Measurements from ENCODE around the gene ATXN7L1.
"Not testable (repeated sequence)": the region's sequence is repeated elsewhere in the genome, so short reads cannot be mapped to it uniquely, and the experiment has no call there.

Gene ATXN7L1

DNA sequence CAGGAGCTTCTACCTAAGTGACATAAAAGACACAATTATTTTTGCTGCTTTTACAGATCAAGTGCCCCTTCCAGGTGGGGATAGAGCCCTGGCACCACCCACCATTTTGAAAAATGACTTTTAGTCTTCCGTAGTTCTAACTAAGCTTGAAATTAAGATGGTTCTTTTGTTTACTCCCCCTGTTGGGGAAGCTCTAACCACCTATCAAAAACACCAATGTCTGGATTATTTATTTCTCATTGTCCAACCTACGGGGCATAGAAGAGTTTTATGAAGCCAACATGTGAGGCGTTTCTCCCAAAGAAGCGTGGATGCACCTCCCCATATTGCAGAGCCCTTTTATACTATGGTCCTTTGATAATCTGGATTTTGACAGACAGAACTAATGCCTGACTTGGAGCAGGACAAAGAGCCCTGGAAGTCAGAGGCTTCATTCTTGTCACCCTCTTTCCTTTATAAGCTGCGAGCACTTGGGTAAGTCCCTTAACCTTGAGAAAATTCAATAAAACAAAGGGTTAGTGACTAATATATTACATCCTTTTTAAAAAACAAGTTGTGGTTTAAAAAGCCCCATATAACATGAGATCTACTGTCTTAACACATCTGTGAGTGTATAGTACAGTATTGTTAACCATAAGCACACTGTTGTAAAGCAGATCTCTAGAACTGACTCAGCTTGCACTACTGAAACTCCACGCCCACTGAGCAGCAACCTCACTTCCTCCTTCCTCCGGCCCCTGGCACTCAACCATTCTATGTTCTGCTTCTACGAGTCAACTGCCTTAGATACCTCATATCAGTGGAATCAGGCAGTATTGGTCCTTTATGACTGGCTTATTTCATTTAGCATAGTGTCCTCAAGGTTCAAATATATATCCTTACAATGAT, 67.5 kb downstream of the ATXN7L1 start:
- intact Hi-C loops (cut with DNase I), result no loop called here
- no peak for DNase-seq

DNA sequence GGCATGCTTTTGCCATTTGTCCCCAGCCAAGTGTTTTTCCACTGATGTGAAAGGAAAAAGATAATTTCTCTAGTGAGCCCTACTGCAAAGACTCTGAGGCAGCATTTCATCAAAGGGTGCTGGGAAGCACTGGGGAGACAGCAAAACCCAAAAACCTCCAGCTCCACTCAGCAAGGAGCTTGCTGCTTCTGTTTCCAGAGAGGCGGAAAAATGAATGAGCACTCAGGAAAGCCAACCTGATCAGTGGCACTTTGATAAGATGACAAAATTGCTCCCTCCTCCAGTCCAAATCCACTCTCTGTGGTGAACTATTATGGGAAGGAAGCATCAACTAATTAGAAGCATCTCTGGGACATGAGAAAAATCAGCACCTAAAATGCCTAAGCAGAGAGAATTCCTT, 68.2 kb downstream of the ATXN7L1 start:
- DNase-seq, result no peak
- intact Hi-C loops (cut with DNase I), result no loop called here

DNA sequence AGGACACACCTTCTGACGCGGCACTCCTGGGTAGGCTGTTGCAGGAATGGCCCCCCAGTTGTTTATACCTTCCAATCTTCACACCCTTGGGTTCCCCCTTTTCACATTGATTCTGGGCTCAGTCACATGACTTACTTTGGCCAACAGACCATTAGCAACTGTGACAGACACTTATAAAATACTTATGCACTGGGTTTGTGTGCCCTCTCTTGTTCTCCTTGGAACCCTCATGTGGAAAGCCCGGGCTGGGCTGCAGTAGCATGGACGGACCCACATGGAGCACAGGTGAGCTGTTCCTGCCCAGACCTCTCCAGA, 69.0 kb downstream of the ATXN7L1 start:
- intact Hi-C loops (cut with DNase I), result no loop called here
- no peak for DNase-seq

DNA sequence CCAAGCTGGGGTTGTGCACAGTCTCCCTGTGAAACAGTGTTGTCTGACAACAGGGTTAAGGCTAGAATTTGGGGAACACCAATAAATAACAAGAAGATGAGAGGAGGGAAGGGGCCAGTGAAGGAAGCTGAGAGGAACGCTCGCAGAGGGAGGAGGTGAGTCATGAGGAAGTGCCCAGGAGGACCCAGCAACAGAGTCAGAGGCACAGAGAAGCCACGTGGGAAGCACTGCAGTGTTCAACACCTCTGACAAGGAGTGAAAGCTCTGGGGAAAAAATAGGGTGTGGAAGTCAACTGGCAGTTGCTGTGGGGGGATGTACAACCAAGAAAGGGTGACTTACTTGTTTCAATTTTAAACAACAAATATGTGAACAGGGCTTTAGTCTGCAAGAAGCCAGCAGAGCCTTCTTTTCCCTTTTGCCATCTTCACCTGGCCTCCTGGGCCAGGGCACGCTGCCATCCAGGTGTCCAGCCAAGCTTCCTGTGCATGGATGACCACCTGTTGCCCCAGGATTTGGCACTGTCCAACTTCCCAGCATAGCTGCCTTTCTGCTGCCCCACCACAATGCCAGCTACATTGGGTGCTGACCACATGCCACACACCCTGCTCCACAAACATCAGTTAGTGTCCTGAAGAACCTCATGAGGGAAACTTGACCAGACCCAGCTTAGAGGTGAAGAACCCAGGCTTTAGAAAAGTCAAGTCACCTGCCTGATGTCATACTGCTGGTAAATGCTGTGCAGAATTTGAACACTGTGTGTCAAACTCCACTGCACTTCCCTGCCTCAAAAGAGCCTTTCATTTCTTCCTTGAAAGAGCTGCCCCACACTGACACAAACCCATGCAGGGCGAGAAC, 69.6 kb downstream of the ATXN7L1 start:
- intact Hi-C loops (cut with DNase I), result no loop called here
- peak in 4 of 10 donors; percentile 28 to 86 (median 58) for DNase-seq

GRCh38 chr7:105805447-105806019, 70.9 kb downstream of the ATXN7L1 start:
- intact Hi-C loops (cut with DNase I), result no loop called here
- DNase-seq, result no peak

DNA sequence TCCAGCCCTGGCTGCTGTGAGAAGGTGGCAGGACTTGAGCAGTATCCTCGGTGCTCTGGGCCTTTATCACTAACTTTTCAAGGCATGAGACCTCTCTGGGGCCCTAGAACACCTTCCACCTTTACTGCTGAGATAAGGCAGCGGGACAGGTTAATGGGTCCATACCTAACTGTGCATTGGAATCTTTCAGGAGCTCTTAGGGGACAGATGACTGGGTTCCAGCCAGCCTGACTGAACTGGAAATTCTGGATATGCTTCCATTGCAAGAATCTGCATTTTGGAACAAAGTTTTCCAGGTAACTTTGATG, 73.0 kb downstream of the ATXN7L1 start:
- no peak for DNase-seq
- intact Hi-C loops (cut with DNase I), result no loop called here

- peak in 1 of 10 donors; percentile 40 for DNase-seq
- intact Hi-C loops (cut with DNase I), result no loop called here
Observed at GRCh38 chr7:105802604-105803428, 73.6 kb downstream of the ATXN7L1 start.

- intact Hi-C loops (cut with DNase I), result no loop called here
- no peak for DNase-seq
Observed at GRCh38 chr7:105800849-105801534, 75.4 kb downstream of the ATXN7L1 start.

DNA sequence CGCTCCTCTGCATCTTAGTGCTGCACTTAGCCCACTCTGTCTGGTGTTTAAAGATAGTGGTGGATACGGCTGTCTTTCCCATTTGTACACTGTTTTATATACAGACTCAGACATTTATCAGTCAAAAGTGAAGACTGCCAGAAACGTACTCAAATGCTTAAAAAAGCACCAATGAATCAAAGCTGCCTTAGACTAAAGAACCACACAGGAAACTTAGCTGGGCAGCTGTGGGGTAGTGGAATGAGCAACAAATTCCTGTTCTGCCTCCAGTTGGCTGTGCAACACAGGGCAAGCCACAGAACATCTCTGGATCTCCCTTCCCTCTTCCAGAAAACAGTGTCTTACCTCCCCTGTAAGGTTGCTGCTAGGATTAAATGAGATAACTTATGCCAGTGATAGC, 76.0 kb downstream of the ATXN7L1 start:
- DNase-seq, result no peak
- intact Hi-C loops (cut with DNase I), result no loop called here

DNA sequence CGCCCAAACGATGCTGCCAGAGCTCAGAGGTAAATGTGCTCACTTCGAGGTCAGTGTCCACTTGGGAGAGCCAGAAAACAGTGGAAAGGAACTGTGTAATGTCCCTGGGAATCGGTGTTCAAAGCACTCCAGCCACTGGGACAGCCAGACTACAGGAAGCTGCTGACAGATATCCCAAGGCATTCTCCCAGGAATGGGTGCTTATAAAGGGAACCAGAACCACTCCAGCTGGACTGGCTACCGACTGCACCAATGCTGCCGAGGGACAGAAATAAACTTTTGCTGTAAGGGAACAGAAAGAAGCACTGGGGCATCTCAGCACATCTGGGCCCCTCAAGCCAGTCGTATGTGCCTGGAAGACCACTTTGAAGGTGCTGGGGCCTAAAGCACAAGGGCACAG, 76.7 kb downstream of the ATXN7L1 start:
- intact Hi-C loops (cut with DNase I), result no loop called here
- no peak for DNase-seq

DNA sequence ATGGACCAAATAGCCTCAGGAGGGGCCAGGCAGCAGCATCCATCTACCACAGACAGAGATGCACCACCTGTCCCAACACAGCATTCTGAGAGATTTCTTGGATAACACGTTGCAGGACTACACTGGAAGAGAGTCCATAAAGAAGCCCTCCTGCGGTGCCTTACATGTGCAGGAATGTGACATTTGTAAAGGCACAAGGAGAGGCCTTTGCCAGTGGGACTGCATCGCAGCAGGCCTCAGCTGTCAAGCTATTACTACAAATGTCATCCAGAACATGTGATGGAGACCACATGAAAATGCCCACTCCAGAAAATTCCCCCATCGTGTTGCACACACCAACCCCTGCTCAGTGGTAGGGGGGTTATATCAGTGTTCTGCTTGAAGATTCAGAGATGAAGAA, 77.4 kb downstream of the ATXN7L1 start:
- intact Hi-C loops (cut with DNase I), result no loop called here
- no peak for DNase-seq

GRCh38 chr7:105797652-105798051, 78.7 kb downstream of the ATXN7L1 start:
- no peak for DNase-seq
- intact Hi-C loops (cut with DNase I), result no loop called here

DNA sequence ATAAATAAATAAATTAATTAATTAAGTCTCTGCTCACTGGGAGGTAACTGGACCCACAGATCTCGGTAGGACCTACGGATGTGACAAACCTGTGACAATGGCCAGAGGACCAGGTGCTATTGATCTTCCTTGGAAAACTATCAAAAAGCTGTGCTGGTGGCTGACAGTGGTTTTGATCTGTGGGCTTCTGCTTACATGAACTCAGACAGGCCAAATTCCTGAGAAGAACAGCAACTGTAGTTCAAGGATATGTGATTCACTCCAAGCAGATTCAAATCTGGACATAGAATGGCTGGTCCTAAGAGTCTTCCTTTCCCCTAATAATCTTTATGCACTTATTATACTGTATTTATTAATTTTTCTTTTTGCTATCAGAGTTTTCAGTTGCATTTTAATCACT, 80.0 kb downstream of the ATXN7L1 start:
- intact Hi-C loops (cut with DNase I), result no loop called here
- no peak for DNase-seq

DNA sequence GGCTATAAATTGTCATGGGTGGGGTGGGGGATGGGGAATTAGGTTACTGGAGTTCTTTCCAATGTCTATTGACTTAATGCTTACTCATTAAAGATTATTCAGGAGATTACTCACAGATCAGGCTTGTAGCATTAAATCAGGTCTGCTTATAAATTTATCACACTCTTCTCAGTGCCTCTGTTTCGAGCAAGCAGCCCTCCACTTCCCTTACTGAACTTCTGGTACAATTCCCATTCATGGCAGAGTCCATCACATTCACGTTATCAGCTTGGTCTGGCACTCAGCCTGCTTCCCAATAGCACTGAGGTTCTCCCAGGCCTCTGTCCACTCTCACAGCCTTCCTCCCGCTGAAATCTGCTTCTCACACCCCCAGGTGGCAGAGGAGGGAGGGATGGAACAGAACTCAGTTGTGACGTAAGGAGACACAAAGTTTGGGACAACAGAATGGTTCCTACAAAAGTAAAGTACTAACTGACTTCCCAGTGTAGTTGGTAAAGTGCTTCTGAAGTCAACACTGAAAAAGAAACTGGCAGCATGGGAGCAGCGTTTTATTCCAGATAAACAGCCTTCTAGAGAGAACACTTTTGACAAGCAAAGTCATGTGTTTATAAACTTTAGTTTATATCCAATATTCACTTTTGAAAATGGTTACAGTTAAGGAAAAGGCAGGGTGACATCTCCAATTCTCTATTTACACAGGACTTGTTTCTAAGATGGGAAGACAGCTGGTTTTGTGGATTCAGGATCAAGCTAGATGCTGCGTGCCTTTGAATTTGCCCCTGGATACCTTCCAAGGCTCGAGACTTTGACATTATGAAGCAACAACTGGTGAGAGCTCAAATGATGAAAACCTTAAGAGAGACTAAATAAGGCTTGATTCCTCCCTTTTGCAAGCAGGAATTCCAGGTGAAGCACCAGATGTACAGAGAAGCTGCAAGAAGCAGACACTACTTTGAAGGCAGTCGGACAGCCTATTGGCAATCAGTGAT, 81.4 kb downstream of the ATXN7L1 start:
- intact Hi-C loops (cut with DNase I), result no loop called here
- no peak for DNase-seq

DNA sequence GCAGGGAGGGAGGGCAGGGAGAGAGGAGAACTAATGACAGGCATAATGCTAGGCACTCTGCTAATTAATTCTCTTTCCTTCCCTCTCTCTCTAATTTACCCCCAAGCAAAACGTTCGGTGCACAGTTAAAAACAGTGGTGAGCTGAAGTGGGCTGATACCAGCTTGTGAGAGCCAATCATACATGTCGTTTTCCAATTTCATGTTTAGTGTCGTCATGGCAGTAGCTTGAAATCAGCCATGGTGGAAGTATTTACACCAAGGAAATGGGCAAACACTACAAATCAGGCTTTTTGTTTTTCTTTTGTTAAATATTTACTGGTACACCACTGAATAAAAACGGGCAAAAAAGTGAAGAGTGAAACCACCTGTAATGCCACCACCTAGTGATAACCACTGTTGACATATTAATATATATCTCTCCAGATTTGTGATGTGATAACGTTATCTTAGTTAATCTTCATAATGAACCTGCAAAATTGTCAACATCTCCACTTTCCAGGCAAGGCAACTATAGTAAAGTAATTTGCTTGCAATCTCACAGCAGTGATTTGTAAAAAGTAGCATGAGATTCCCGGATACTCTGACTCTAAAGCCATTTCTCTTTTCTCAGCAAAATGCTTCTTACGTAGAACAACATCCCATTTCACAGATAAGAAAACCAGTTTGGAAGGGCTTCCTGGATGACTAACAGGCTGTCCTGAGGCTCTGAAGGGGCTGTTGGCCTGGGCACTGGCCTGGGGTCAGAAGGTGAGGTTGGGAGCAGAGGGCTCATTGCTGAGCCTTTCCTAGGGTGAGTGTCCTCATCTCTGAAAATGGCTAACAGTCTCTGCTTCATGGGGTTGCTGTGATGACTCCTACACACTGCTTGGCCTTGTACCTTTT, 83.7 kb downstream of the ATXN7L1 start:
- intact Hi-C loops (cut with DNase I), result no loop called here
- DNase-seq, result peak in 1 of 10 donors; percentile 50

DNA sequence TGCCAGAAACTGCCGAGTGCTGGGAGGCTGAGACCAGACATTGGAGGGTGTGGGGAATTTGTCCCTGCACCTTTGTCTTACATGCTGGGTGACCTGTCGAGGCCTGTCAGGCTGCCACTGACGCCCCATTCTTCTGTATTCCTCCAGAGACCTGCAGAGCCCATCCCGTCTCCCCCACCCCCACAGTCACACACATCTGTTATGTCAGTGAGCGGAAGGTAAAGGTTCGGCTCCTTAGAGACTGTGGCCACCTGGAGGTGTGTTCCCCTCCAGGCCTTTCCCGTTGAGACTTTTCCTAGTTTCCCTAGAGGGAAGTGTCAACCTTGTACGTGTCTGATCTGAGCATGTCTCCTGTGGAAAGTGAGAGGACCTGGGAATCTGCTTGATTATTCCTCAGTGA, 84.5 kb downstream of the ATXN7L1 start:
- intact Hi-C loops (cut with DNase I), result no loop called here
- DNase-seq, result peak in 1 of 10 donors; percentile 55

- intact Hi-C loops (cut with DNase I), result no loop called here
- no peak for DNase-seq
Observed at GRCh38 chr7:105790996-105791395, 85.4 kb downstream of the ATXN7L1 start.

GRCh38 chr7:105790452-105790851, 85.9 kb downstream of the ATXN7L1 start:
- DNase-seq; intact Hi-C loops (cut with DNase I): not testable (repeated sequence)

Data from posterior cingulate gyrus (tissue), 11 donors.